Transverse colon (tissue), 4 donors: ENCODE data around the gene PPP1R13B. TPM values are rescaled to one million over a fixed set of nuclear protein-coding genes. Genes with fewer than 3 reads are reported as not detected.

Source experiments
- DNase-seq: peaks from one replicate; pipeline ENCODE4 v3.0.0-alpha.2; 2019
- H3K27ac ChIP-seq, 4 donors: fragments of 200-600 bp; sonication (generic); 2 replicates each; pipeline ENCODE4 v1.5.1; 2016 to 2018; ENCODE audit warnings: inconsistent platforms in 4 of 4
- H3K27me3 ChIP-seq: fragments of 200-600 bp; sonication (generic); 2 replicates; pipeline ENCODE4 v1.5.1; 2017; ENCODE audit warnings: inconsistent platforms
- H3K36me3 ChIP-seq, 4 donors: fragments of 200-600 bp; sonication (generic); 2 replicates each; pipeline ENCODE4 v1.5.1; 2017 to 2019; ENCODE audit warnings: inconsistent platforms in 4 of 4
- H3K4me1 ChIP-seq, 4 donors: fragments of 200-600 bp; sonication (generic); 2 replicates each; pipeline ENCODE4 v1.5.1; 2017 to 2020; ENCODE audit warnings: inconsistent platforms in 4 of 4
- H3K4me3 ChIP-seq, 4 donors: fragments of 200-600 bp; sonication (generic); 1 replicate in 1 of 4; 2 replicates in 3 of 4; pipeline versions ENCODE4 v1.5.1 to v1.6.1; 2017 to 2019; ENCODE audit warnings: inconsistent platforms in 4 of 4
- H3K9me3 ChIP-seq, 2 donors: fragments of 200-600 bp; sonication (generic); 2 replicates each; pipeline ENCODE4 v1.5.1; 2017 to 2019; ENCODE audit warnings: inconsistent platforms in 2 of 2
- CTCF ChIP-seq, 5 experiments: fragments of 200-600 bp in 3 of 5; fragments of 450-650 bp in 2 of 5; sonication (generic) in 3 of 5; IDR thresholded peaks; 1 replicate in 2 of 5; 2 replicates in 3 of 5; pipeline ENCODE4 v1.5.1; 2016 to 2017; ENCODE audit warnings: antibody characterized with exemption in 5 of 5, inconsistent platforms in 3 of 5, mild to moderate bottlenecking in 2 of 5, moderate library complexity in 1 of 5
- EP300 ChIP-seq: sonication (generic); formaldehyde crosslinking; IDR thresholded peaks from one replicate; pipeline ENCODE4 v1.6.1; 2017; ENCODE audit warnings: antibody characterized with exemption, low read depth
- POLR2A ChIP-seq: fragments of 450-650 bp; IDR thresholded peaks from one replicate; pipeline ENCODE4 v1.6.1; 2016; ENCODE audit warnings: antibody characterized with exemption, mild to moderate bottlenecking, moderate library complexity
- POLR2AphosphoS5 ChIP-seq, 3 donors: sonication (generic); formaldehyde crosslinking; IDR thresholded peaks; one replicate each; pipeline ENCODE4 v1.6.1; 2016; ENCODE audit warnings: antibody characterized with exemption in 3 of 3
- WGBS, 2 donors: methylation state at CpG; one replicate each; pipeline ENCODE4 v1.1.5; 2018; ENCODE audit warnings: low coverage in 1 of 2; 5-methylcytosine and 5-hydroxymethylcytosine counted together
- in situ Hi-C, 4 donors: fragments of 200-750 bp; cut with MboI; loops; one replicate each; pipeline versions ENCODE4 v1.15.0 to v1.15.1; 2017; ENCODE audit warnings: low sequenced_read_pairs in 3 of 4, low pct_ligation_motif_present in 1 of 4, low pct_unique_long_range_greater_than_20kb in 1 of 4
- intact Hi-C: fragments of 100-400 bp; cut with DNase I; formaldehyde crosslinking; loops from one replicate; pipeline ENCODE4 v1.15.1; 2023; ENCODE audit warnings: low total_unique reads
- total RNA-seq, 4 donors: library from RNA; depleted of rRNA; stranded (reverse); fragments of >200 nt; gene quantifications; one replicate each; pipeline ENCODE4 v1.1.0, GENCODE V29; 2016

PPP1R13B gene
- total RNA-seq, 4 donors from 2014 or later: 31.0 to 109 (median 42.0) TPM

GRCh38 chr14:103863245-103863644 is 15.9 kb upstream of the PPP1R13B start:
- H3K4me1 ChIP-seq: peaks cover 0 to 5% (median 0%) of the 10 kb centered on the region in 4 donors
- TF ChIP-seq POLR2A (no peak), POLR2AphosphoS5 (IDR thresholded peaks at IDR 0.05) (no peak), EP300 (no peak), CTCF (IDR thresholded peaks at IDR 0.05) (no peak)
- in situ Hi-C loops: no loop called here
- WGBS, 2 donors: 77 to 85% methylated on average over 5 to 6 of the region's 6 CpGs
- DNase-seq: no peak
- intact Hi-C loops: no loop called here
- H3K27ac ChIP-seq: no peak overlapping the region
- no peaks in the 10 kb centered on the region for H3K27me3 ChIP-seq
- H3K36me3 ChIP-seq: no peaks in the 10 kb centered on the region
- no peaks in the 10 kb centered on the region for H3K9me3 ChIP-seq
- H3K4me3 ChIP-seq: no peak overlapping the region

- intact Hi-C loops: no loop called here
- in situ Hi-C loops: no loop called here
- no peaks in the 10 kb centered on the region for H3K9me3 ChIP-seq
- H3K4me1 ChIP-seq: no peaks in the 10 kb centered on the region
- DNase-seq: no peak
- H3K27ac ChIP-seq: no peak overlapping the region
- H3K36me3 ChIP-seq: no peaks in the 10 kb centered on the region
- H3K27me3 ChIP-seq: no peaks in the 10 kb centered on the region
- TF ChIP-seq CTCF (IDR thresholded peaks at IDR 0.05): no peak
- no peak for TF ChIP-seq POLR2A
- no peak for TF ChIP-seq POLR2AphosphoS5 (IDR thresholded peaks at IDR 0.05)
- no peak for TF ChIP-seq EP300
- H3K4me3 ChIP-seq: no peak overlapping the region
- WGBS, 2 donors: 67 to 77% methylated on average over 5 to 7 of the region's 7 CpGs
These were observed 15.0 kb upstream of the PPP1R13B start for GRCh38 chr14:103862393-103862782.

GRCh38 chr14:103861413-103862392 is 14.3 kb upstream of the PPP1R13B start:
- 78% methylated on average over 8 to 14 of the region's 14 CpGs for WGBS, 2 donors
- no peaks in the 10 kb centered on the region for H3K9me3 ChIP-seq
- intact Hi-C loops: no loop called here
- H3K4me3 ChIP-seq: no peak overlapping the region
- no peaks in the 10 kb centered on the region for H3K27me3 ChIP-seq
- TF ChIP-seq EP300 (no peak), POLR2AphosphoS5 (IDR thresholded peaks at IDR 0.05) (no peak), CTCF (IDR thresholded peaks at IDR 0.05) (no peak), POLR2A (no peak)
- no peaks in the 10 kb centered on the region for H3K36me3 ChIP-seq
- in situ Hi-C loops: no loop called here
- H3K4me1 ChIP-seq: no peaks in the 10 kb centered on the region
- no peak for DNase-seq
- H3K27ac ChIP-seq: no peak overlapping the region

- in situ Hi-C loops (no loop called here), intact Hi-C loops (no loop called here)
- Histone ChIP-seq H3K4me1 (peaks cover 0 to 9% (median 8%) of the 10 kb centered on the region in 4 donors), H3K4me3 (no peak overlapping the region), H3K27ac (no peak overlapping the region), H3K36me3 (no peaks in the 10 kb centered on the region), H3K27me3 (no peaks in the 10 kb centered on the region), H3K9me3 (no peaks in the 10 kb centered on the region)
- DNase-seq: no peak
- WGBS, 2 donors: 55 to 84% methylated on average over 2 to 15 of the region's 18 CpGs
- TF ChIP-seq POLR2AphosphoS5 (IDR thresholded peaks at IDR 0.05) (no peak), EP300 (no peak), POLR2A (no peak), CTCF (IDR thresholded peaks at IDR 0.05) (no peak)
These were observed 12.2 kb upstream of the PPP1R13B start for GRCh38 chr14:103859416-103860202.
